IMR-90 (cell line): Measurements from ENCODE around the gene GRAMD1B. TPM values are rescaled to one million over a fixed set of nuclear protein-coding genes. Genes with fewer than 3 reads are reported as not detected.

Source experiments
- ATAC-seq: fragments of 200-7000 bp; cut with Tn5 transposase; 2 replicates; pipeline ENCODE4 v1.9.1; 2020; ENCODE audit warnings: low read depth, mild to moderate bottlenecking, moderate library complexity
- BruUV-seq: library from RNA; stranded (reverse); fragments of 400-500 nt; replicated peaks from 2 replicates; lab custom pipeline; 2021; lab: Mats Ljungman, UMichigan
- CTCF ChIA-PET: fragments of 300-600 bp; formaldehyde crosslinking; extraction: SDS; loops from one replicate; lab custom pipeline; 2021; ENCODE audit warnings: antibody characterized with exemption; lab: Yijun Ruan, JAX
- POLR2A ChIA-PET: fragments of 300-600 bp; sonication (Branson Sonifier 250); formaldehyde crosslinking; loops from one replicate; lab custom pipeline; 2022; ENCODE audit warnings: antibody characterized with exemption; ENCODE audit not compliant: unreplicated experiment; lab: Charles Lee
- DNase-seq: peaks from one replicate; pipeline ENCODE4 v3.0.0; 2013
- H2AFZ ChIP-seq: replicated peaks from 2 replicates; pipeline ENCODE3; 2013; ENCODE audit warnings: low read length, mild to moderate bottlenecking; ENCODE audit not compliant: poor library complexity
- H2AK5ac ChIP-seq: 2 replicates; pipeline ENCODE4 v1.6.1; 2013; ENCODE audit warnings: low read depth, low read length, inconsistent platforms
- H2AK9ac ChIP-seq: replicated peaks from 2 replicates; pipeline ENCODE3; 2013; ENCODE audit warnings: mild to moderate bottlenecking, low read depth, low read length, moderate library complexity; ENCODE audit not compliant: poor library complexity
- H2BK120ac ChIP-seq: 2 replicates; pipeline ENCODE4 v1.6.1; 2013; ENCODE audit warnings: low read depth, low read length, inconsistent platforms
- H2BK15ac ChIP-seq: 3 replicates; pipeline ENCODE4 v1.6.1; 2013; ENCODE audit warnings: low read depth, low read length, inconsistent platforms
- H2BK20ac ChIP-seq: 2 replicates; pipeline ENCODE4 v1.6.1; 2013; ENCODE audit warnings: low read depth, mild to moderate bottlenecking, inconsistent platforms, low read length, moderate library complexity
- H2BK5ac ChIP-seq: 2 replicates; pipeline ENCODE4 v1.6.1; 2013; ENCODE audit warnings: mild to moderate bottlenecking, low read depth, low read length, inconsistent platforms; ENCODE audit not compliant: poor library complexity, severe bottlenecking
- H3K14ac ChIP-seq: replicated peaks from 2 replicates; pipeline ENCODE4 v1.6.1; 2013; ENCODE audit warnings: low read depth, low read length, inconsistent platforms
- H3K18ac ChIP-seq: 2 replicates; pipeline ENCODE4 v1.6.1; 2013; ENCODE audit warnings: low read depth, low read length, control low read depth
- H3K23ac ChIP-seq: 2 replicates; pipeline ENCODE4 v1.6.1; 2013; ENCODE audit warnings: low read depth, low read length, inconsistent platforms
- H3K27ac ChIP-seq: 2 replicates; pipeline ENCODE4 v1.5.1; 2013; ENCODE audit warnings: mild to moderate bottlenecking, control low read depth, low read length; ENCODE audit not compliant: insufficient read depth
- H3K27me3 ChIP-seq: 2 replicates; pipeline ENCODE4 v1.6.1; 2013; ENCODE audit warnings: low read length; ENCODE audit not compliant: control insufficient read depth, insufficient read depth
- H3K36me3 ChIP-seq: 2 replicates; pipeline ENCODE4 v1.6.1; 2013; ENCODE audit warnings: low read length, mixed read lengths; ENCODE audit not compliant: control insufficient read depth, insufficient read depth
- H3K4ac ChIP-seq: 2 replicates; pipeline ENCODE4 v1.6.1; 2013; ENCODE audit warnings: low read depth, low read length, inconsistent platforms
- H3K4me1 ChIP-seq: 2 replicates; pipeline ENCODE4 v1.6.1; 2013; ENCODE audit warnings: low read length, mixed read lengths; ENCODE audit not compliant: control insufficient read depth, insufficient read depth
- H3K4me2 ChIP-seq: 2 replicates; pipeline ENCODE4 v1.6.1; 2013; ENCODE audit warnings: low read depth, mild to moderate bottlenecking, control low read depth, low read length, moderate library complexity
- H3K4me3 ChIP-seq: 2 replicates; pipeline ENCODE4 v1.5.1; 2013; ENCODE audit warnings: low read depth, mild to moderate bottlenecking, control low read depth, low read length, moderate library complexity; ENCODE audit not compliant: insufficient read depth
- H3K56ac ChIP-seq: 2 replicates; pipeline ENCODE4 v1.6.1; 2013; ENCODE audit warnings: low read length, inconsistent platforms; ENCODE audit not compliant: insufficient read depth; ENCODE audit errors: extremely low read depth
- H3K79me1 ChIP-seq, 2 experiments: 2 replicates each; pipeline ENCODE4 v1.6.1; 2013; ENCODE audit warnings: low read length in 2 of 2, inconsistent platforms in 1 of 2, low read depth in 1 of 2
- H3K9ac ChIP-seq: 2 replicates; pipeline ENCODE4 v1.6.1; 2013; ENCODE audit warnings: low read depth, low read length, control low read depth
- H3K9me1 ChIP-seq: 2 replicates; pipeline ENCODE4 v1.6.1; 2013; ENCODE audit warnings: low read length, inconsistent platforms; ENCODE audit not compliant: insufficient read depth
- H3K9me3 ChIP-seq: 2 replicates; pipeline ENCODE4 v1.6.1; 2013; ENCODE audit warnings: low read length; ENCODE audit not compliant: control insufficient read depth, insufficient read depth
- H4K20me1 ChIP-seq: 2 replicates; pipeline ENCODE4 v1.6.1; 2013; ENCODE audit warnings: low read length, inconsistent platforms; ENCODE audit not compliant: insufficient read depth
- H4K5ac ChIP-seq: 2 replicates; pipeline ENCODE4 v1.6.1; 2013; ENCODE audit warnings: mild to moderate bottlenecking, low read depth, low read length, control low read depth
- H4K8ac ChIP-seq, 2 experiments: 2 replicates each; pipeline ENCODE4 v1.6.1; 2013; ENCODE audit warnings: low read depth in 2 of 2, low read length in 2 of 2, control low read depth in 1 of 2, inconsistent platforms in 1 of 2
- H4K91ac ChIP-seq: 2 replicates; pipeline ENCODE4 v1.6.1; 2013; ENCODE audit warnings: low read depth, low read length, inconsistent platforms; ENCODE audit not compliant: insufficient read depth
- BHLHE40 ChIP-seq: fragments of 150-350 bp; IDR thresholded peaks from 2 replicates; pipeline ENCODE4 v1.6.1; 2016; ENCODE audit warnings: mild to moderate bottlenecking, low read depth, low read length
- CEBPB ChIP-seq: IDR thresholded peaks from 2 replicates; pipeline ENCODE4 v1.6.1; 2012; ENCODE audit warnings: low read depth, low read length, improper control_type of control experiment
- CHD1 ChIP-seq: IDR thresholded peaks from 2 replicates; pipeline ENCODE4 v1.6.1; 2012; ENCODE audit warnings: low read depth, low read length, improper control_type of control experiment
- FOS ChIP-seq: fragments of 150-350 bp; IDR thresholded peaks from 2 replicates; pipeline ENCODE4 v1.6.1; 2016; ENCODE audit warnings: low read depth, low read length
- MAFK ChIP-seq: IDR thresholded peaks from 2 replicates; pipeline ENCODE4 v1.6.1; 2012; ENCODE audit warnings: low read depth, low read length, improper control_type of control experiment
- MAZ ChIP-seq: IDR thresholded peaks from 2 replicates; pipeline ENCODE4 v1.6.1; 2012; ENCODE audit warnings: low read depth, mild to moderate bottlenecking, low read length, improper control_type of control experiment, moderate library complexity, borderline replicate concordance
- MXI1 ChIP-seq: IDR thresholded peaks from 2 replicates; pipeline ENCODE4 v1.6.1; 2012; ENCODE audit warnings: low read depth, mild to moderate bottlenecking, low read length, moderate library complexity, borderline replicate concordance
- NFE2L2 ChIP-seq: fragments of 150-350 bp; IDR thresholded peaks from 2 replicates; pipeline ENCODE4 v1.6.1; 2016; ENCODE audit warnings: low read depth, mild to moderate bottlenecking, low read length
- POLR2A ChIP-seq: IDR thresholded peaks from 2 replicates; pipeline ENCODE4 v1.6.1; 2012; ENCODE audit warnings: mild to moderate bottlenecking, low read depth, low read length
- RAD21 ChIP-seq: IDR thresholded peaks from 2 replicates; pipeline ENCODE4 v1.6.1; 2012; ENCODE audit warnings: low read length, improper control_type of control experiment
- RCOR1 ChIP-seq: IDR thresholded peaks from 2 replicates; pipeline ENCODE4 v1.6.1; 2012; ENCODE audit warnings: mild to moderate bottlenecking, low read length, improper control_type of control experiment; ENCODE audit not compliant: insufficient replicate concordance
- RFX5 ChIP-seq: IDR thresholded peaks from 2 replicates; pipeline ENCODE4 v1.8.0; 2012; ENCODE audit warnings: low read depth, mild to moderate bottlenecking, low read length, moderate library complexity
- SMC3 ChIP-seq: fragments of 150-350 bp; IDR thresholded peaks from 2 replicates; pipeline ENCODE4 v1.6.1; 2016; ENCODE audit warnings: low read depth, mild to moderate bottlenecking, antibody characterized with exemption, low read length, moderate library complexity
- USF2 ChIP-seq: fragments of 150-350 bp; IDR thresholded peaks from 2 replicates; pipeline ENCODE4 v1.6.1; 2017; ENCODE audit warnings: mild to moderate bottlenecking, antibody characterized with exemption, low read length, low read depth
- WGBS, 2 experiments: methylation state at CpG; one replicate each; pipeline versions ENCODE4 v1.1.5 to v1.1.7; 2013; ENCODE audit warnings: missing lambda C conversion rate in 2 of 2; ENCODE audit not compliant: insufficient read length in 1 of 2; ENCODE audit errors: extremely low coverage in 2 of 2; 5-methylcytosine and 5-hydroxymethylcytosine counted together
- dilution Hi-C: fragments of 300-500 bp; cut with HindIII; formaldehyde crosslinking; loops from one replicate; pipeline ENCODE4 v1.14.3; 2018; ENCODE audit warnings: low sequenced_read_pairs; ENCODE audit not compliant: unreplicated experiment
- in situ Hi-C: fragments of 300-500 bp; cut with MboI; formaldehyde crosslinking; loops from 3 replicates; pipeline ENCODE4 v1.14.3; 2019; ENCODE audit warnings: low sequenced_read_pairs, inconsistent platforms, mixed read lengths
- intact Hi-C: fragments of 100-400 bp; cut with micrococcal nuclease; formaldehyde crosslinking; loops from 2 replicates; pipeline ENCODE4 v1.10.0; 2022
- polyA plus RNA-seq, 3 experiments: library from polyadenylated mRNA; depleted of rRNA; stranded (reverse); fragments of >200 nt; gene quantifications; 2 replicates each; pipeline ENCODE4 v1.2.3, GENCODE V29; 2012; ENCODE audit warnings: low replicate concordance in 1 of 3
- total RNA-seq: library from RNA; depleted of rRNA; stranded (reverse); fragments of >200 nt; gene quantifications from 2 replicates; pipeline ENCODE4 v1.2.3, GENCODE V29; 2012
- TF ChIP-seq, protein P1 (sequence below): conservative IDR thresholded peaks from 2 replicates; pipeline ENCODE4 v1.5.1; 2012; ENCODE audit warnings: mild to moderate bottlenecking, low read depth, low read length, improper control_type of control experiment
- TF ChIP-seq, protein P2 (sequence below): fragments of 150-350 bp; IDR thresholded peaks from 2 replicates; pipeline ENCODE4 v1.6.1; 2016; ENCODE audit warnings: low read depth, mild to moderate bottlenecking, low read length, moderate library complexity, borderline replicate concordance

The GRAMD1B gene
- total and polyA plus RNA-seq, 2 of the 4 experiments (the other 2 are of a cell fraction): 7.1 to 7.2 TPM

- peaks cover 15% of the 10 kb centered on the region for H3K36me3 ChIP-seq
- no peak overlapping the region for H3K4me3 ChIP-seq
- DNase-seq: no peak
- H3K23ac ChIP-seq: no peak overlapping the region
- no CpG with 5 or more reads among the region's 1 CpG for WGBS, 2 experiments
- intact Hi-C loops (no loop called here), dilution Hi-C loops (no loop called here), in situ Hi-C loops (no loop called here)
- no peak overlapping the region for H4K8ac ChIP-seq
- no peak overlapping the region for H3K27ac ChIP-seq
- no peak overlapping the region for H3K4me2 ChIP-seq
- no peak overlapping the region for H4K5ac ChIP-seq
- H2BK120ac ChIP-seq: no peak overlapping the region
- ChIA-PET POLR2A (no interaction called here), CTCF (no interaction called here)
- no peak overlapping the region for H2AK5ac ChIP-seq
- H3K9ac ChIP-seq: no peak overlapping the region
- no peak for ATAC-seq
- H3K79me1 ChIP-seq: no peaks in the 10 kb centered on the region
- H3K9me1 ChIP-seq: peaks cover 5% of the 10 kb centered on the region
- H3K9me3 ChIP-seq: no peaks in the 10 kb centered on the region
- no peak overlapping the region for H4K91ac ChIP-seq
- H2BK20ac ChIP-seq: no peak overlapping the region
- no peak overlapping the region for H3K14ac ChIP-seq
- H2BK5ac ChIP-seq: no peak overlapping the region
- H2AK9ac ChIP-seq: no peak overlapping the region
- no peak overlapping the region for H2BK15ac ChIP-seq
- H3K27me3 ChIP-seq: no peaks in the 10 kb centered on the region
- no peaks in the 10 kb centered on the region for H4K20me1 ChIP-seq
- no TSS peak for BruUV-seq
- H3K4me1 ChIP-seq: no peaks in the 10 kb centered on the region
- H3K56ac ChIP-seq: no peak overlapping the region
- TF ChIP-seq, protein P1, sequence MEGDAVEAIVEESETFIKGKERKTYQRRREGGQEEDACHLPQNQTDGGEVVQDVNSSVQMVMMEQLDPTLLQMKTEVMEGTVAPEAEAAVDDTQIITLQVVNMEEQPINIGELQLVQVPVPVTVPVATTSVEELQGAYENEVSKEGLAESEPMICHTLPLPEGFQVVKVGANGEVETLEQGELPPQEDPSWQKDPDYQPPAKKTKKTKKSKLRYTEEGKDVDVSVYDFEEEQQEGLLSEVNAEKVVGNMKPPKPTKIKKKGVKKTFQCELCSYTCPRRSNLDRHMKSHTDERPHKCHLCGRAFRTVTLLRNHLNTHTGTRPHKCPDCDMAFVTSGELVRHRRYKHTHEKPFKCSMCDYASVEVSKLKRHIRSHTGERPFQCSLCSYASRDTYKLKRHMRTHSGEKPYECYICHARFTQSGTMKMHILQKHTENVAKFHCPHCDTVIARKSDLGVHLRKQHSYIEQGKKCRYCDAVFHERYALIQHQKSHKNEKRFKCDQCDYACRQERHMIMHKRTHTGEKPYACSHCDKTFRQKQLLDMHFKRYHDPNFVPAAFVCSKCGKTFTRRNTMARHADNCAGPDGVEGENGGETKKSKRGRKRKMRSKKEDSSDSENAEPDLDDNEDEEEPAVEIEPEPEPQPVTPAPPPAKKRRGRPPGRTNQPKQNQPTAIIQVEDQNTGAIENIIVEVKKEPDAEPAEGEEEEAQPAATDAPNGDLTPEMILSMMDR: no peak
- TF ChIP-seq POLR2A (no peak), CEBPB (no peak), CHD1 (no peak), MAZ (no peak), RCOR1 (no peak), RAD21 (no peak), NFE2L2 (no peak), MXI1 (no peak), FOS (no peak), SMC3 (no peak), USF2 (no peak), MAFK (no peak), BHLHE40 (no peak), RFX5 (no peak)
- TF ChIP-seq, protein P2, sequence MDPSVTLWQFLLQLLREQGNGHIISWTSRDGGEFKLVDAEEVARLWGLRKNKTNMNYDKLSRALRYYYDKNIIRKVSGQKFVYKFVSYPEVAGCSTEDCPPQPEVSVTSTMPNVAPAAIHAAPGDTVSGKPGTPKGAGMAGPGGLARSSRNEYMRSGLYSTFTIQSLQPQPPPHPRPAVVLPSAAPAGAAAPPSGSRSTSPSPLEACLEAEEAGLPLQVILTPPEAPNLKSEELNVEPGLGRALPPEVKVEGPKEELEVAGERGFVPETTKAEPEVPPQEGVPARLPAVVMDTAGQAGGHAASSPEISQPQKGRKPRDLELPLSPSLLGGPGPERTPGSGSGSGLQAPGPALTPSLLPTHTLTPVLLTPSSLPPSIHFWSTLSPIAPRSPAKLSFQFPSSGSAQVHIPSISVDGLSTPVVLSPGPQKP: no peak
- no peak overlapping the region for H3K4ac ChIP-seq
- no peak overlapping the region for H3K18ac ChIP-seq
- H2AFZ ChIP-seq: no peak overlapping the region
Observed at GRCh38 chr11:123607781-123608180, 177.7 kb downstream of the GRAMD1B start.
